Measurements from ENCODE around the gene PAX8. TPM values are rescaled to one million over a fixed set of nuclear protein-coding genes. Genes with fewer than 3 reads are reported as not detected.
A peak's percentile ranks its signal among the peaks of the same experiment; 100 is the strongest.
"Not testable (repeated sequence)": the region's sequence is repeated elsewhere in the genome, so short reads cannot be mapped to it uniquely, and the experiment has no call there.

PAX8 gene
- total RNA-seq, 1 experiment from 2014 or later = 2.4 TPM

DNA sequence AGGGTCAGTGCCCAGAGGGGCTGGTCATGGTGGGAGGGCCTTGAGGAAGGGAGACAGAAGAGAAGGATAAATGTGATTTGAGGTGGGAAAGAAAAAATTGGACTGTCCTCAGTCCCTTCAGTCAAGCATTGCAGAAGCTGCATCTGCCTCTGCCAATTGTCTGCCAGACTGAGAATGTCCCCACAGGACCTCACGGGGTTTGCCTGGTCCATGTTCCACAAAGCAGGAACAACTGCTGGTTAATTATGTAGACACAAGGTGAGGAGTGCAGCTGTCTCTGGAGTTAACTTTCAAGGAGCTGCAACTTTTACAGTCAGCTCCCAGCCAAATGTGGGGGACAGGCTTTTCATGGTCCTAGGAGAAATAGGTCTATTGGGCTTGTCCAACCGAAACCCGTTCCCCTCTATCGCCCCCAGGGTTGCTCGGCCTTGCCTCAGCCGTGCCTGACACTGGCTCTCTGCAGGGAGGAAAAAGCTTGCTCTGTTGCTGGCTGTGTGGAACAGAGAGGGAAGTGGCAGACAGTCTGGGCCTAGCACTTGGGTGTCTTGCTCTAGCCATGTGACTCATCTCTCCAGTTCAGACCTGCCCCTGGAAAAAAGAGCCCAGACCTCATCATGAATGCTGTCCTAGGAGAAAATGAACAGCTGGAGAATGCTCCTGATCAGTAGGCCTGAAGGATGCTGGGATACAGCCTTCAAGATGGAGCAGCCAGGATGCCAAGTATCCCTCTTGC lies 31.1 kb upstream of the PAX8 start:
- no peaks in the 10 kb centered on the region for H3K36me3 Mint-ChIP-seq (ENCODE audit: insufficient read depth, unreplicated experiment)
- H3K27ac Mint-ChIP-seq (ENCODE audit: low read depth, unreplicated experiment) = peak overlapping the region; percentile 72
- no peak overlapping the region for H3K4me3 Mint-ChIP-seq (ENCODE audit: unreplicated experiment)
- H3K27me3 Mint-ChIP-seq (ENCODE audit: insufficient read depth, unreplicated experiment) = no peaks in the 10 kb centered on the region
- DNase-seq (ENCODE audit: unreplicated experiment) = peak; percentile 64
- H3K4me1 Mint-ChIP-seq (ENCODE audit: insufficient read depth, unreplicated experiment) = peaks cover 31% of the 10 kb centered on the region
- CTCF ChIA-PET = interaction anchor here (1.0 to 1.9 kb wide), 4 partner anchors 14 to 106 kb away, joined by 3 to 8 read pairs (median 4); no protein-coding TSS in a partner anchor
- TF ChIP-seq, protein P1, sequence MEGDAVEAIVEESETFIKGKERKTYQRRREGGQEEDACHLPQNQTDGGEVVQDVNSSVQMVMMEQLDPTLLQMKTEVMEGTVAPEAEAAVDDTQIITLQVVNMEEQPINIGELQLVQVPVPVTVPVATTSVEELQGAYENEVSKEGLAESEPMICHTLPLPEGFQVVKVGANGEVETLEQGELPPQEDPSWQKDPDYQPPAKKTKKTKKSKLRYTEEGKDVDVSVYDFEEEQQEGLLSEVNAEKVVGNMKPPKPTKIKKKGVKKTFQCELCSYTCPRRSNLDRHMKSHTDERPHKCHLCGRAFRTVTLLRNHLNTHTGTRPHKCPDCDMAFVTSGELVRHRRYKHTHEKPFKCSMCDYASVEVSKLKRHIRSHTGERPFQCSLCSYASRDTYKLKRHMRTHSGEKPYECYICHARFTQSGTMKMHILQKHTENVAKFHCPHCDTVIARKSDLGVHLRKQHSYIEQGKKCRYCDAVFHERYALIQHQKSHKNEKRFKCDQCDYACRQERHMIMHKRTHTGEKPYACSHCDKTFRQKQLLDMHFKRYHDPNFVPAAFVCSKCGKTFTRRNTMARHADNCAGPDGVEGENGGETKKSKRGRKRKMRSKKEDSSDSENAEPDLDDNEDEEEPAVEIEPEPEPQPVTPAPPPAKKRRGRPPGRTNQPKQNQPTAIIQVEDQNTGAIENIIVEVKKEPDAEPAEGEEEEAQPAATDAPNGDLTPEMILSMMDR (IDR thresholded peaks at IDR 0.05; ENCODE audit: unreplicated experiment) = no peak
- POLR2A ChIA-PET = interaction anchor here (0.8 to 1.6 kb wide), 5 partner anchors 16 to 80 kb away, joined by 3 to 9 read pairs (median 4); no protein-coding TSS in a partner anchor
- intact Hi-C loops (cut with micrococcal nuclease) = no loop called here
- no peaks in the 10 kb centered on the region for H3K9me3 Mint-ChIP-seq (ENCODE audit: unreplicated experiment)
- no TSS peak for BruUV-seq (replicated peaks)

DNA sequence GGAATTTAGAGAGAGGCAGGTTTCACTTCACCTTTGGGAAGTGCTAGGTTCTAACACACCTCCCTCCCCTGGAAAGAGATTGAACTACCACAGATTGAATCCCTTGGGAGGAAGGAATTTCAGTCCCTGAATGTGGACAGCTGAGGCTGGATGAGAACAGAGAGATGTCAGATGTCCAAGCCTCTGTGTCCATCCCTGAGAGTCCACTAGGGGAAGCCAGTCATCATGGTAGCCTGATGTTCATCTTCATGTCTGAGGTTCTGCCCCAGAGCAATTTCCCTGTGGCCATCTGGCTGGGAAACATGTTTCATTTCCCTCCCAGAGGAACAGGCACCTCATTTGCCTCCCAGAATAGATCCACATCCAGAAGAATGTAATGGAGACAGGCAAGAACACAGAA lies 30.1 kb upstream of the PAX8 start:
- DNase-seq (ENCODE audit: unreplicated experiment); H3K4me3 Mint-ChIP-seq (ENCODE audit: unreplicated experiment); H3K9me3 Mint-ChIP-seq (ENCODE audit: unreplicated experiment); H3K27me3 Mint-ChIP-seq (ENCODE audit: insufficient read depth, unreplicated experiment); intact Hi-C loops (cut with micrococcal nuclease); BruUV-seq (replicated peaks); H3K36me3 Mint-ChIP-seq (ENCODE audit: insufficient read depth, unreplicated experiment): not testable (repeated sequence)
- H3K27ac Mint-ChIP-seq (ENCODE audit: low read depth, unreplicated experiment) = peak overlapping the region; percentile 4
- peaks cover 21% of the 10 kb centered on the region for H3K4me1 Mint-ChIP-seq (ENCODE audit: insufficient read depth, unreplicated experiment)
- POLR2A ChIA-PET = interaction anchor here (0.6 to 1.6 kb wide), 2 partner anchors 24 to 25 kb away, joined by 3 to 4 read pairs; no protein-coding TSS in a partner anchor
- CTCF ChIA-PET = interaction anchor here (1.5 to 1.9 kb wide), 2 partner anchors 60 to 105 kb away, joined by 6 to 8 read pairs; no protein-coding TSS in a partner anchor

DNA sequence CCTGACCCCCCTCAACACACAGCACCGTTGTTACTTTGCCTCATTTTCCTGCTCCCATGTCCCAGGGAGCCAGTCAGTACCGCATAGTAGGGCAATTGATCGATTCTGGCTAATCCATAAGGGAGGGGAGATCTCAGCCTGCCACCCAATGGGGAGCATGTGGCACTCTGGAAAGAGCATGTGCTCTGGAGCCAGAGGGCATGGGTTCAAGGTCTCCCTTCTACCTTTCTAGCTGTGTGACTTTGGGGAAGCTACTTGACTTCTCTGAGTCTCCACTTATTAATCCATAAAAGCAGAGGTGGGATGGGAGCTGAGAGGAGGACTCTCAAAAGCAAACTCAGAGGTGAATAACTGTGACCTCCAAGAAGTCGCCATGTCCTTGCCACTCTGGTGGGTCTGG lies 27.5 kb upstream of the PAX8 start:
- H3K27me3 Mint-ChIP-seq (ENCODE audit: insufficient read depth, unreplicated experiment); intact Hi-C loops (cut with micrococcal nuclease); H3K27ac Mint-ChIP-seq (ENCODE audit: low read depth, unreplicated experiment); H3K9me3 Mint-ChIP-seq (ENCODE audit: unreplicated experiment); BruUV-seq (replicated peaks); H3K36me3 Mint-ChIP-seq (ENCODE audit: insufficient read depth, unreplicated experiment); DNase-seq (ENCODE audit: unreplicated experiment); H3K4me3 Mint-ChIP-seq (ENCODE audit: unreplicated experiment): not testable (repeated sequence)
- ChIA-PET POLR2A (interaction anchor here (0.8 kb wide), 1 partner anchor 22 kb away, joined by 3 read pairs; no protein-coding TSS in a partner anchor), CTCF (interaction anchor here (1.3 kb wide), 1 partner anchor 64 kb away, joined by 5 read pairs; no protein-coding TSS in a partner anchor)
- H3K4me1 Mint-ChIP-seq (ENCODE audit: insufficient read depth, unreplicated experiment) = peaks cover 23% of the 10 kb centered on the region

DNA sequence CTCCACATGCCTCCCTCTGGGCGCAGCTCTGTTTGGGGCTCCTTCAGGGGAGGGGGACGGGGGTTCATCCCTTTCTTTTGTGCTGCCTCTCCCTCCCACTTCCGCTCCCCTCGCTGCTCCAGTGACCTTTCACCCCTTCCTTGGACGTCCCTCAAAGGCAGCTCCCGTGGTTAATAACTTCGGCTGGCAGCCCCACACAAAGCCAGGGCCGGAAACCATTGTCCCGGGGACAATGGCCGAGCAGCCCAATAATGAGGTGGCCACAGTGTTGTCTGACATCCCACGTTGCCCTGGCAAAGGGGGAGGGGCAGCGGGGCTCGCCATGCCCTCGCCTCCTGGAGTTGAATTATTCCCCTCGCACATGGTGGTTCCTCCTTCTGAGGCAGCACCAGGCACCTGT lies 27.0 kb upstream of the PAX8 start:
- H3K9me3 Mint-ChIP-seq (ENCODE audit: unreplicated experiment); BruUV-seq (replicated peaks); DNase-seq (ENCODE audit: unreplicated experiment); H3K27ac Mint-ChIP-seq (ENCODE audit: low read depth, unreplicated experiment); intact Hi-C loops (cut with micrococcal nuclease); H3K27me3 Mint-ChIP-seq (ENCODE audit: insufficient read depth, unreplicated experiment); CTCF ChIA-PET; H3K36me3 Mint-ChIP-seq (ENCODE audit: insufficient read depth, unreplicated experiment); H3K4me3 Mint-ChIP-seq (ENCODE audit: unreplicated experiment): not testable (repeated sequence)
- H3K4me1 Mint-ChIP-seq (ENCODE audit: insufficient read depth, unreplicated experiment) = peaks cover 23% of the 10 kb centered on the region
- POLR2A ChIA-PET = interaction anchor here (0.8 kb wide), 1 partner anchor 22 kb away, joined by 3 read pairs; no protein-coding TSS in a partner anchor

DNA sequence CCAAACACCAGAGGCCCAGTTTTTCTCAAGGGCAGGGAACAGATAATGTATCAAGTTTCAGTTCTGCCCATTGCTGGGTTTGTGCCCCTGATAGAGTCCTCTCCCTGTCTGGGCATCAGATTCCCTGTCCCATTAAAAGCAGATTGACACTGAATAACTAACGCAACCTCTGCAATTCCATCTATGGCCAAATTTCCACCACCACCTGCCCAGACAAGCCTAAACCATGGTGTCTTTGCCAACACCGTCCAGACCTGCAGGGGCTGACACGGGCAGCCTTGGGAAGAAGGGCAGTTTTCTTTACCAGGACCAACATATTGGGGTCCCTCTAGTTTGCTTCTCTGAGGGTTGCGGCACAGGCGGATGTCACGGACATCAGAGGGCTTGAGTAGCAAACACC lies 26.4 kb upstream of the PAX8 start:
- POLR2A ChIA-PET = interaction anchor here (0.8 to 1.4 kb wide), 2 partner anchors 9 to 24 kb away, joined by 3 to 5 read pairs; no protein-coding TSS in a partner anchor
- Mint-ChIP-seq H3K9me3 (ENCODE audit: unreplicated experiment) (no peaks in the 10 kb centered on the region), H3K4me1 (ENCODE audit: insufficient read depth, unreplicated experiment) (peaks cover 21% of the 10 kb centered on the region), H3K4me3 (ENCODE audit: unreplicated experiment) (no peak overlapping the region), H3K27ac (ENCODE audit: low read depth, unreplicated experiment) (no peak overlapping the region), H3K27me3 (ENCODE audit: insufficient read depth, unreplicated experiment) (no peaks in the 10 kb centered on the region), H3K36me3 (ENCODE audit: insufficient read depth, unreplicated experiment) (no peaks in the 10 kb centered on the region)
- no TSS peak for BruUV-seq (replicated peaks)
- TF ChIP-seq, protein P1 (IDR thresholded peaks at IDR 0.05; ENCODE audit: unreplicated experiment) = no peak
- CTCF ChIA-PET = interaction anchor here (1.3 kb wide), 2 partner anchors 56 to 65 kb away, joined by 3 to 6 read pairs; no protein-coding TSS in a partner anchor
- DNase-seq (ENCODE audit: unreplicated experiment) = peak; percentile 65
- intact Hi-C loops (cut with micrococcal nuclease) = no loop called here
